Right lobe of liver (tissue), 6 donors: ENCODE measurements around the gene FOXE3. TPM values are rescaled to one million over a fixed set of nuclear protein-coding genes. Genes with fewer than 3 reads are reported as not detected.

Experiments used
- ATAC-seq, 4 donors: fragments of 200-7000 bp; cut with Tn5 transposase; one replicate each; pipeline ENCODE4 v1.9.1; 2020; ENCODE audit warnings: mild to moderate bottlenecking in 4 of 4, moderate library complexity in 4 of 4
- DNase-seq, 3 donors: peaks; one replicate each; pipeline ENCODE4 v3.0.0-alpha.2; 2020
- H3K27ac ChIP-seq, 3 donors: fragments of 200-600 bp; one replicate each; pipeline ENCODE4 v1.8.0; 2022
- H3K27me3 ChIP-seq, 2 donors: fragments of 200-600 bp; one replicate each; pipeline ENCODE4 v1.8.0; 2022
- H3K36me3 ChIP-seq, 4 donors: fragments of 200-600 bp; sonication (generic) in 1 of 4; one replicate each; pipeline versions ENCODE4 v1.5.1 to v1.8.0; 2017 to 2022; ENCODE audit warnings: control low read depth in 1 of 4
- H3K4me1 ChIP-seq, 4 donors: fragments of 200-600 bp; sonication (generic) in 1 of 4; one replicate each; pipeline versions ENCODE4 v1.5.1 to v1.8.0; 2017 to 2022; ENCODE audit warnings: control low read depth in 1 of 4
- H3K4me3 ChIP-seq, 3 donors: fragments of 200-600 bp; one replicate each; pipeline ENCODE4 v1.8.0; 2022
- H3K9me3 ChIP-seq, 4 donors: fragments of 200-600 bp; sonication (generic) in 1 of 4; one replicate each; pipeline versions ENCODE4 v1.5.1 to v1.8.0; 2017 to 2022; ENCODE audit warnings: control low read depth in 1 of 4
- CTCF ChIP-seq, 4 donors: fragments of 200-600 bp in 3 of 4; fragments of 450-650 bp in 1 of 4; IDR thresholded peaks; one replicate each; pipeline versions ENCODE4 v1.5.1 to v1.8.0; 2016 to 2022; ENCODE audit warnings: antibody characterized with exemption in 4 of 4, mild to moderate bottlenecking in 2 of 4
- POLR2A ChIP-seq: fragments of 450-650 bp; IDR thresholded peaks from one replicate; pipeline ENCODE4 v1.6.1; 2017; ENCODE audit warnings: antibody characterized with exemption, mild to moderate bottlenecking
- WGBS: methylation state at CpG from one replicate; pipeline ENCODE4 v1.1.6; 2018; ENCODE audit warnings: low coverage, low lambda C conversion rate; ENCODE audit not compliant: insufficient coverage; ENCODE audit errors: missing lambda C conversion rate; 5-methylcytosine and 5-hydroxymethylcytosine counted together
- intact Hi-C, 2 donors: fragments of 100-400 bp; cut with DNase I; formaldehyde crosslinking; loops; one replicate each; pipeline versions ENCODE4 v1.11.2 to v1.14.1; 2022
- total RNA-seq, 6 experiments: library from RNA; depleted of rRNA in 2 of 6; stranded (reverse); fragments of >200 nt in 2 of 6; fragmentation: NEBNext Ultra II Directional in 3 of 6; extraction: Animal tissue kit (Norgen Biotek cat#: 25700) in 3 of 6; gene quantifications; one replicate each; pipeline versions ENCODE4 v1.1.0 to v1.2.4, GENCODE V29; 2016 to 2023
- donor health status: DM: no; HTN: yes; CAD: no.
- donor health status: DM: no; HTN: no; CAD: no.
- donor health status: DM: no; HTN: no; CAD: no.
- donor health status: DM: no; HTN: yes; CAD: no.
- donor health status: DM: no; HTN: yes; CAD: no.

Gene FOXE3
- total RNA-seq, 6 experiments from 2014 or later, result not detected

DNA sequence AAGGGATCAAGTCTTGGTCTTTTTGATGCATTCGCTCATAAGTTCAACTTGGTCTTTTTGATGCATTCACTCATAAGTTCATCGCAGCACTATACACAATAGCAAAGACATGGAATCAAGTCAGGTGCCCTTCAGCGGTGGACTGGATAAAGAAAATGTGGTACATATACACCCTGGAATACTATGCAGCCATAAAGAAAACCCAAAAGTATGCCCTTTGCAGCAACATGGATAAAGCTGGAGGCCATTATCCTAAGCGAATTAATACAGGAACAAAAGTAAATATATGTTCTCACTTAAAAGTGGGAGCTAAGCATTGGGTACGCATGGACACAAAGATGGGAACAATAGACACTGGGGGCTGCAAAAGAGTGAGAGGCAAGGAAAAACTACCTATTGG, 29.8 kb upstream of the FOXE3 start:
- H3K27ac ChIP-seq, result no peak overlapping the region
- H3K27me3 ChIP-seq, result no peaks in the 10 kb centered on the region
- ATAC-seq (no peak), DNase-seq (no peak)
- no peak for TF ChIP-seq CTCF (IDR thresholded peaks at IDR 0.05)
- no peak for TF ChIP-seq POLR2A
- no peaks in the 10 kb centered on the region for H3K36me3 ChIP-seq
- intact Hi-C loops, result no loop called here
- H3K4me1 ChIP-seq, result no peaks in the 10 kb centered on the region
- no peaks in the 10 kb centered on the region for H3K9me3 ChIP-seq
- 98% methylated on average over 5 of the region's 5 CpGs for WGBS
- no peak overlapping the region for H3K4me3 ChIP-seq

DNA sequence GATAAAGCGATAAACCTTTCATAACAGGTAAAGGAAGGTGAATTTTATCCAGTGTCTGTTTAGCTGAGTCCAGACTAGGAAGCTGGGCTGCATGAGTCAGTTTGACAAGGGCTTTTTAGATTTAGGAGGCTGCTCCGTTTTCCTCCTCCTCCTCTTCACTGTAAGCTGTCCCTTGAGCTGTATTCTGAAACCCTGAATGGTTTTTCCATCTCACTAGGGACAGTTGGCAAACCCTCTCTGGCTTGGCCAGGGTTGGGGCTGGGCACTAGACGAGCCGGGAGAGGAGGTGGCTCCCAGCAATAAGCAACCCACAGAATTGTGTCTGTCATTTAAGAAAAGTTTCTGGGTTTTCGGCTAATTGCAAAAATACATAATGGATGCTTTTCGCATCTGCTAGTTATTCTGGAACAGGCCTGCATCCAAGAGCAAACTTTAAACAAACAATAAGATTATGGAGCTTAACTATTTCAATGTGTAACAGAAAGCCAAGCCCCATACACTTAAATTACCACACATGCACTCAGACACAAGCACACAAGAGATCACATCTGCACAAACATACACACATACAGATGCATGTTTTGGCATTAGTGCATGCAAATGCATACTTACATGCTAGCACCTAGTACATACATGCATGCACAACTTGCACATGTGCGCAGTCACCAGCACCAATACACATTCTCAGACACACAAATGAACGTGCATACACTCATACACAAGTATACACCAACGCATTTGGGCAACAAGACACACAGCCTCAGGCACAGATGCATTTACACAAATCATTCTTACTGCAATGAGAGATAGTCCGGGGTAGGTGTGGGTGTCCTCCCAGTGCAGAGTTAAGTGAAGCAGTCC, 27.8 kb upstream of the FOXE3 start:
- TF ChIP-seq POLR2A (no peak), CTCF (IDR thresholded peaks at IDR 0.05) (no peak)
- peak in 3 of 4 donors; percentile 13 to 42 (median 37) for ATAC-seq
- DNase-seq, result no peak
- H3K27me3 ChIP-seq, result no peaks in the 10 kb centered on the region
- 40% methylated on average over 8 of the region's 10 CpGs for WGBS
- H3K27ac ChIP-seq, result no peak overlapping the region
- H3K4me3 ChIP-seq, result no peak overlapping the region
- H3K36me3 ChIP-seq, result no peaks in the 10 kb centered on the region
- no peaks in the 10 kb centered on the region for H3K9me3 ChIP-seq
- no peaks in the 10 kb centered on the region for H3K4me1 ChIP-seq
- intact Hi-C loops, result no loop called here

DNA sequence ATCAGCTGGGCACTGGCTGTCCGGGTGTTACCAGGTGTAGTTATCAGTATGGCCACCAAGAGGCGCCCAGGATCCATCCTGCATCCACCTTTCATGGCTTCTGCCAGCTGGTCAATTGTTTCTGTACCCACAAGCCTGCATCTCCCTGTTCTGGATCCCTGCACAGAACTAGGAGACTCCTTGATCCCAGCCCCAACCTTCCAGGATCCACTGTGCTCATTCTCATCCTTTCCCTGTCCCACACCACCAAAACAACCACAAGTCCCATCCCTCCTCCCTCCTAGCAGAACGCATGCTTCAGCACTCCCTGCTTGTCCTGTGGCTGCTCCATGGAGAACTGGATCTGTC, 27.2 kb upstream of the FOXE3 start:
- H3K4me1 ChIP-seq, result no peaks in the 10 kb centered on the region
- intact Hi-C loops, result no loop called here
- peak; percentile 90 to 95 (median 92) for ATAC-seq

DNA sequence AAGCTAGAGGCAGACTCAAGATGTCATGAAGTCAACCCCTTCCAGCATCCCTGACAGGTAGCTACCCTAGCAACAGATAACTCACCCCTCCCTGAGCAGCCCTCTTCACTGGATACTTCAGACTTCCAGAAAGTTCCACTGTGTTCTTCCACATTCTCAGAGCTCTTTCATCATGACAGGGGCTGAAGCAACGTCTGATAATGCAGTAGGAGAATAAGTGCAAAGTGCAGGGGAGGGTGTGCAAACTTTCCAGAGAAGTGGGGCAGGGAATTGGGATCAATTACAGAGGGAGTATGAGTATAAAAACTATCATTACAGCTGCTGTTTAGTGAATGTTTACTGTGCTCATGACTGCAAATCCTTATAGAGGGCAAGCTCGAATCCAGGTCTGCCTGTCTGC, 26.4 kb upstream of the FOXE3 start:
- intact Hi-C loops, result no loop called here
- DNase-seq, result no peak
- no peaks in the 10 kb centered on the region for H3K4me1 ChIP-seq
- no peaks in the 10 kb centered on the region for H3K27me3 ChIP-seq
- ATAC-seq, result peak in 3 of 4 donors; percentile 8 to 57 (median 40)
- TF ChIP-seq CTCF (IDR thresholded peaks at IDR 0.05) (no peak), POLR2A (no peak)
- no peaks in the 10 kb centered on the region for H3K9me3 ChIP-seq
- H3K36me3 ChIP-seq, result no peaks in the 10 kb centered on the region
- no peak overlapping the region for H3K27ac ChIP-seq
- no peak overlapping the region for H3K4me3 ChIP-seq
- WGBS, result 44% methylated on average over 2 of the region's 2 CpGs

More for the DNA sequence above, 27.2 kb upstream of the FOXE3 start:
- DNase-seq, result peak in 2 of 3 donors; percentile 53 to 68
- TF ChIP-seq POLR2A (no peak), CTCF (IDR thresholded peaks at IDR 0.05) (peak; percentile 69 to 79 (median 70))
- H3K9me3 ChIP-seq, result no peaks in the 10 kb centered on the region
- H3K27ac ChIP-seq, result no peak overlapping the region
- no peaks in the 10 kb centered on the region for H3K36me3 ChIP-seq
- H3K4me3 ChIP-seq, result no peak overlapping the region
- 82% methylated on average over 1 of the region's 3 CpGs for WGBS
- no peaks in the 10 kb centered on the region for H3K27me3 ChIP-seq
